Nephron progenitor cell (in vitro differentiated cells): ENCODE results near the gene RAB25.

Source experiments
- DNase-seq: peaks from one replicate; pipeline ENCODE4 v3.0.0; 2021
- H3K27ac Mint-ChIP-seq: 2 replicates; pipeline ENCODE4 v1.8.0; 2021; ENCODE audit warnings: mild to moderate bottlenecking, moderate library complexity, mixed read lengths
- H3K27me3 Mint-ChIP-seq: 2 replicates; pipeline ENCODE4 v1.8.0; 2021; ENCODE audit warnings: mild to moderate bottlenecking, low read depth, mixed read lengths; ENCODE audit not compliant: poor library complexity
- H3K36me3 Mint-ChIP-seq: 2 replicates; pipeline ENCODE4 v1.8.0; 2021; ENCODE audit warnings: low read depth, mixed read lengths
- H3K4me1 Mint-ChIP-seq: 2 replicates; pipeline ENCODE4 v1.8.0; 2021; ENCODE audit warnings: mixed read lengths
- H3K4me3 Mint-ChIP-seq: 2 replicates; pipeline ENCODE4 v1.8.0; 2021; ENCODE audit warnings: mild to moderate bottlenecking, moderate library complexity, mixed read lengths
- H3K9me3 Mint-ChIP-seq: 2 replicates; pipeline ENCODE4 v1.8.0; 2021; ENCODE audit warnings: mild to moderate bottlenecking, moderate library complexity, mixed read lengths
- TF ChIP-seq, protein P1 (sequence below): fragments of 200-600 bp; sonication (generic); IDR thresholded peaks from 2 replicates; pipeline ENCODE4 v1.5.0; 2021; ENCODE audit warnings: antibody characterized with exemption

Gene RAB25

DNA sequence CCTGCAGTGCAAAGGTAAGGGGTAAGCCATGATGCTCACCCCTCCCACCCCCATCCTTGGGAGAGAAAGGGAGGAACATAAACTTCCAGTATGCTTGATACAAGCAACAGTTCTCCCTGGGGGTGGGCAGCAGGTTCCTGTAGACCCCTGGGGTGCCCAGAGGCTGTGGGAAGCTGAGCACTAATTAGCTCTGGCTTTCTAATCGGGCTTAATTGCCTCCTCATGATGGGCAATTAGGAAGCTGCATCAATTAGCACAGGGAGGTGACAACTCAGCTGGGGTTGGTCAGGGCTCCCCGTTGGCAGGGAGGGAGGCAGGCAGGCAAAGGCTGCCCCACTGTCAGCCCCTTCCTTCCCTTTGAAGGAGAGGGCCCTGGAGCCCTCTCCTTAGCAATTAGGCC lies 37.8 kb downstream of the RAB25 start:
- H3K4me3 Mint-ChIP-seq, result no peak overlapping the region
- no peak overlapping the region for H3K27ac Mint-ChIP-seq
- peaks cover 41% of the 10 kb centered on the region for H3K36me3 Mint-ChIP-seq
- no peak for DNase-seq
- H3K27me3 Mint-ChIP-seq, result peaks cover 3% of the 10 kb centered on the region
- peaks cover 62% of the 10 kb centered on the region for H3K4me1 Mint-ChIP-seq
- no peaks in the 10 kb centered on the region for H3K9me3 Mint-ChIP-seq
- TF ChIP-seq, protein P1, sequence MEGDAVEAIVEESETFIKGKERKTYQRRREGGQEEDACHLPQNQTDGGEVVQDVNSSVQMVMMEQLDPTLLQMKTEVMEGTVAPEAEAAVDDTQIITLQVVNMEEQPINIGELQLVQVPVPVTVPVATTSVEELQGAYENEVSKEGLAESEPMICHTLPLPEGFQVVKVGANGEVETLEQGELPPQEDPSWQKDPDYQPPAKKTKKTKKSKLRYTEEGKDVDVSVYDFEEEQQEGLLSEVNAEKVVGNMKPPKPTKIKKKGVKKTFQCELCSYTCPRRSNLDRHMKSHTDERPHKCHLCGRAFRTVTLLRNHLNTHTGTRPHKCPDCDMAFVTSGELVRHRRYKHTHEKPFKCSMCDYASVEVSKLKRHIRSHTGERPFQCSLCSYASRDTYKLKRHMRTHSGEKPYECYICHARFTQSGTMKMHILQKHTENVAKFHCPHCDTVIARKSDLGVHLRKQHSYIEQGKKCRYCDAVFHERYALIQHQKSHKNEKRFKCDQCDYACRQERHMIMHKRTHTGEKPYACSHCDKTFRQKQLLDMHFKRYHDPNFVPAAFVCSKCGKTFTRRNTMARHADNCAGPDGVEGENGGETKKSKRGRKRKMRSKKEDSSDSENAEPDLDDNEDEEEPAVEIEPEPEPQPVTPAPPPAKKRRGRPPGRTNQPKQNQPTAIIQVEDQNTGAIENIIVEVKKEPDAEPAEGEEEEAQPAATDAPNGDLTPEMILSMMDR, result no peak

DNA sequence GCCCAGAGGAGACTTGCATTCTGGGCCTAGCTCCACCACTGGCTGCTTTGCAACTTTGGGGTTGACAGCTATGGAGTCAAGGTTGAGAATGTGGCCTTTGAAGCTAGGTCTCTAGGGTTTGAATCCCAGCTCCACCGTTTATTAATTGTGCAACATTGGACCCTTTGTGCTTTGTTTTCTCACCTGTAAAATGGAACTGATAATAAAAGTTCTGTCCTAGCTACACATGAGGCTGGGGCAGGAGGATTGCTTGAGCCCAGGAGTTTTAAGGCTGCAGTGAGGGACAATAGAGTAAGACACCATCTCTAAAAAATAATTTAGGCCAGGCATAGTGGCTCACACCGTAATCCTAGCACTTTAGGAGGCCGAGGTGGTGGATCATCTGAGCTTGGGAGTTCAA lies 38.3 kb downstream of the RAB25 start:
- Mint-ChIP-seq H3K27ac (no peak overlapping the region), H3K4me1 (peaks cover 67% of the 10 kb centered on the region), H3K4me3 (no peak overlapping the region), H3K36me3 (peaks cover 36% of the 10 kb centered on the region), H3K27me3 (peaks cover 2% of the 10 kb centered on the region), H3K9me3 (no peaks in the 10 kb centered on the region)
- no peak for DNase-seq
- TF ChIP-seq, protein P1, result no peak

DNA sequence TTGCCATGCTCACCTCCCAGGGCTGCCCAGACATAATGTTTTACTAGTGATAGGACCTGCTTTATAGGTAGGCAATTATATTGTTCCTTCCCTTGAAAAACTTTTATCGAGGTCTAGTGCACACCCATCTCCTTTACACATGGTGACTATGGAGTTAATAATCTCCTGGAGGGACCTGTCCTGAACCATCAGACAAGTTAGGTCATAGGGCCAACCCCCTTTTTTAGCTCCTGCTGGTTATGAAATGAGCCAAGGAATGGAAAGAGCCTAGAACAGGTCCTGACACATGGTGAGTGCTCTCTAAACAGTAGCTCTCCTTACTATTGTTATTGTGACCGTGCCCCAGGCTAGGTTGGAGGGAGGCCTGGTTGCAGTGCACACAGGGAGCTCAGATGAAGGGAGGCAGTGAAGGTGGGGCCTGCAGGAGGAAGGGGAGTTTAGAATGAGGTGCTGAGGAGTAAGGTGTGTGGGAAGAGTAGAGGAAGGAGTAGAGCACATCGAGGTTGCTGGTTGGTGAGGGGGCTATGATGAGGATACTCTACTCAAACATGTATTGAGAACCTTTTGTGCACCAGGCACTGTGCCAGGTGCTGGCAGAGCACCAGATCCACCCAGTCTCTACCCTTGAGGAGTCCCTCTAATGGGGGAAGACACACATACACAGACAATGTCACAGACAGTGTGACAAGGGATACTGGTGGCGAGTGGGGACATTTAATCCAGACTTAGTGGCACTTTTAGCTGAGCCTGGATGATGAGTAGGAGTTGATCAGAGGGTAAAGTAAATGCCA lies 39.4 kb downstream of the RAB25 start:
- Mint-ChIP-seq H3K27ac (peak overlapping the region; percentile 66), H3K4me3 (no peak overlapping the region), H3K9me3 (no peaks in the 10 kb centered on the region)

DNA sequence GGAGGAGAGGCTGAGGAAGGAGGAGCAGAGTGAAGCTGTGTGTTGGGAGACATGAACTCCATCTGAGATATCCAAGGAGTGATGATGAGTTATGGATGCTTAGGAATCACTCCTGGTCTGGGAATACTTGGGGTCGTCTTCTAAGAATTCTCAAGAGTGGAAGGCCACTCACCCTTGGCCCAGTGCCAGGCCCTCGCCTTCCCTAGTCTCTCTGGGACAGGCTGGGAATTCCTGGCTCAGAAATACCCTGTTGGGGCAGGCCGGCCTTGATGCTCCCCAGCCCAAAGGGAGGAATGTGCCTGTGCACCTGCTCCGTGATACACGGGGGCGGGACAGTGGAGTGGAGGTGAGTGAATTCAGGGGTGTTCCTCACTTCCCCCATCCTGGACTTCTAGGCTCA lies 40.9 kb downstream of the RAB25 start:
- Mint-ChIP-seq H3K4me3 (no peak overlapping the region), H3K27ac (no peak overlapping the region), H3K4me1 (peaks cover 77% of the 10 kb centered on the region), H3K27me3 (peaks cover 10% of the 10 kb centered on the region), H3K9me3 (no peaks in the 10 kb centered on the region), H3K36me3 (peaks cover 16% of the 10 kb centered on the region)
- TF ChIP-seq, protein P1, result no peak
- DNase-seq, result no peak

More for the DNA sequence above, 39.4 kb downstream of the RAB25 start:
- TF ChIP-seq, protein P1, result no peak
- peaks cover under 1% of the 10 kb centered on the region for H3K27me3 Mint-ChIP-seq
- peaks cover 77% of the 10 kb centered on the region for H3K4me1 Mint-ChIP-seq
- no peak for DNase-seq
- peaks cover 29% of the 10 kb centered on the region for H3K36me3 Mint-ChIP-seq

DNA sequence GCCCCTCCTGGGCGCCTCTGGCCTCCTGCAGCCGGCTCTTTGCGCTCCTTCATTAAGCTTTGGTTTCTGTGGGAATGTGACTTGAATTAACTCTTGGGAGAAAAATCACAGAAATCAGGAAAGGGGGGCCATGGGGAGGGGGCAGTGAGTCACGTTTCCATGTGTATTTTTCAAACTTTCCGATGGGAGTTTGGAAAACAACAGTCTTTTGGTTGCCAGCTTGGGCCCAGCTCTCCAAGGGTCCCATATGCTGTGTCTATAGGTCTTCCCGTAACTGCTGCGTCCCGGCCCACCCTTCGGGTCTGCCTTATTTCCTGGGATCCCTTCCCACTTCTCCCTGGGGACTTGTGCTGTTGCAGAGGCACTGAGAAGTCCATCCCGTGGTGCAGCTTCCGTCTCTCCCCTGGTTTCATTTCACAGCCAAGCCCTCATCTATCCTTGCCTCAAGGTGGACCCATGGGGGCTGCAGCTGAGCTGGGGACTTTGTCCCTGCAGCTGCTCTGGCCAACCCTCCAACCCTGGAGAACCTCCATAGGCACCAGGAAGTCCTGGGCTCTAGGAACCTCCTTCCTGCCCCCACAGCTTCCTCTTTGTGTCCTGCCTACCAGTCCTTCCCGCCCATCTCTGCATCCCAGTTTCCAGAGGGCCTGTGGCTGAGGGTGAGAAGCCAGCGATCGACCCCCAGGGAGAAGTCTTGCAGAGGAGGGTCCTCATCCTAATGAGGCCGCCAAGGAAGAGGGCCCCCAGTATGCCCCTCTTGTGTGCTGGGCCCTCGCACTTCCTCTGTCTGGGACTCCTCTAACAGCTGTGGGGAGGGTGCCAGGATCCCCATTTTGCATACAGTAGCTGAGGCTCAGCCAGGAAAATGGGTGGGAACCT lies 41.9 kb downstream of the RAB25 start:
- Mint-ChIP-seq H3K27me3 (peaks cover 10% of the 10 kb centered on the region), H3K4me1 (peaks cover 78% of the 10 kb centered on the region), H3K9me3 (no peaks in the 10 kb centered on the region), H3K36me3 (peaks cover 12% of the 10 kb centered on the region), H3K27ac (peak overlapping the region; percentile 61), H3K4me3 (no peak overlapping the region)
- DNase-seq, result no peak
- TF ChIP-seq, protein P1, result no peak
